Activated CD4-positive, alpha-beta T cell treated with anti-CD3 and anti-CD28 coated beads, Interleukin-2, amount 50 U/mL, for 24 hours (primary cell): ENCODE measurements around the gene DNAH3.
"Not testable (repeated sequence)": the region's sequence is repeated elsewhere in the genome, so short reads cannot be mapped to it uniquely, and the experiment has no call there.

Source experiments
- DNase-seq, 2 donors: peaks; one replicate each; pipeline ENCODE4 v3.0.0-alpha.2; 2020; ENCODE audit warnings: low read depth in 1 of 2, low spot score in 1 of 2

Gene DNAH3

GRCh38 chr16:21023509-21024202 is 127.0 kb downstream of the DNAH3 start:
- no peak for DNase-seq

DNA sequence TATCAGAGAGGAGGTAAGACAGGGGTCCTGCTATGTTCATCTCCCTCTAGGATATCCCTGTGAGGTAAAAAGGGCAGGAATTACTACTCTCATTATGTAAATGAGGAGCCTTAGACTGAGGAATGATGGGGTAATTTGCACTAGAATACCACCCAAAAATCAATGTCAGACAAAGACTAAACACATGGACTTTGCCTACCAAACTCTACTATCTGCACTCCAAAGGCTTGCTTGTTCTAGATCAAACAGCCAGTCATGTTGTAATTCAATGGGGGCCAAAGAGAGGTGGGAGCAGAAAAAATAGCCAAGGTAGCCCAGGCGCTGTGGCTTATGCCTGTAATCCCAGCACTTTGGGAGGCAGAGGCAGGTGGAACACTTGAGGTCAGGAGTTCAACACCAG is 129.3 kb downstream of the DNAH3 start:
- no peak for DNase-seq

GRCh38 chr16:21009815-21010214 is 140.8 kb downstream of the DNAH3 start:
- no peak for DNase-seq

DNA sequence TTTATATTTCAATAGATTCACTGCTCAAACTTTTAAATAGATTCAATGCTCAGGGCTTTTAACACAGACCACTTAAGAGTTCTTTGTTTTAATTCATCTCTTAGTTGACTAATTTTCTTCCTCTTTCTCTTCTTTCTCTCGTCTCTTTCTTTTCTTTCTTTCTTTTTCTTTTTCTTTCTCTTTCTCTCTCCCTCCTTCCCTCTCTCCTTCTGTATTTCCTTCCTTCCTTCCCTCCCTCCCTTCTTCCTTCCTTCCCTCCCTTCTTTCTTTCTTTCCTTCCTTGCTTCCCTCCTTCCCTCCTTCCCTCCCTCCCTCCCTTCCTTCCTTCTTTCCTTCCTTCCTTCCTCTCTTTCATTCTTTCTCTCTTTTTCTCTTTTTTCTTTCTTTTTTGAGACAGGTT is 145.6 kb downstream of the DNAH3 start:
- no peak for DNase-seq

- no peak for DNase-seq
Measured at GRCh38 chr16:21001262-21001661, 149.4 kb downstream of the DNAH3 start.

DNA sequence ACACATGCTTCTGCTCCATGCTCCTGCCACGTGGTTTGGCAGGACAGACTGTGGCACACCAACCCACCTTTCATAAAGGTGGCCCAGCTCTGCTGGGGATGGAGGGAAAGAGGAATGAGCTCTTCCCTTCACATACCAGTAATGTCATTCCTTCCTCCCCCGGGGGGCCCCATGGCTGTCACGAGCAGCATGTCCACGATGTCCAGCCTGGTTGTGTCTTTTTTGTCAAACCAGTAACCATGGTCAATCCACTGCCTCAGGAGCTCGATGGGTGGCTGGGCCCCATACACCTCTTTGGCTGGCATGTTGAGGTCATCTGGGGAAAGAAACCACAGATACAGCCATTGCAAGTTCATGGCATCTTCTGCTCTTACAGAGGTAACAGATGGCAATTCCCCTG is 153.5 kb downstream of the DNAH3 start:
- no peak for DNase-seq

GRCh38 chr16:20995711-20996110 is 154.9 kb downstream of the DNAH3 start:
- DNase-seq, result no peak

- DNase-seq, result not testable (repeated sequence)
Measured at GRCh38 chr16:20989496-20990070, 161.1 kb downstream of the DNAH3 start.

- DNase-seq, result no peak
Measured at GRCh38 chr16:20987049-20987448, 163.6 kb downstream of the DNAH3 start.

- no peak for DNase-seq
Measured at GRCh38 chr16:20984019-20984418, 166.6 kb downstream of the DNAH3 start.

GRCh38 chr16:20976576-20976975 is 174.1 kb downstream of the DNAH3 start:
- DNase-seq, result no peak

DNA sequence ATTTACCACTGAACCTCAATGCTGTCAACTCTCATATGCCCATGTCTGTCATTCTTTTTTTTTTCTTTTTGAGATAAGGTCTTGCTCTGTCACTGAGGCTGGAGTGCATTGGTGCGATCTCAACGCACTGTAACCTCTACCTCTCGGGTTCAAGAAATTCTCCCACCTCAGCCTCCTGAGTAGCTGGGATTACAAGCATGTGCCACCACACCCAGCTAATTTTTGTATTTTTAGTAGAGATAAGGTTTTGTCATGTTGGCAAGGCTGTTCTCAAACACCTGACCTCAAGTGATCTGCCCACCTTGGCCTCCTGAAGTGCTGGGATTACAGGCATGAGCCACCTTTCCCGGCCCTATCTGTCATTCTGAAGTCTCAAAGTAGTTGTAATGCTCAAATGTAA is 177.4 kb downstream of the DNAH3 start:
- not testable (repeated sequence) for DNase-seq

DNA sequence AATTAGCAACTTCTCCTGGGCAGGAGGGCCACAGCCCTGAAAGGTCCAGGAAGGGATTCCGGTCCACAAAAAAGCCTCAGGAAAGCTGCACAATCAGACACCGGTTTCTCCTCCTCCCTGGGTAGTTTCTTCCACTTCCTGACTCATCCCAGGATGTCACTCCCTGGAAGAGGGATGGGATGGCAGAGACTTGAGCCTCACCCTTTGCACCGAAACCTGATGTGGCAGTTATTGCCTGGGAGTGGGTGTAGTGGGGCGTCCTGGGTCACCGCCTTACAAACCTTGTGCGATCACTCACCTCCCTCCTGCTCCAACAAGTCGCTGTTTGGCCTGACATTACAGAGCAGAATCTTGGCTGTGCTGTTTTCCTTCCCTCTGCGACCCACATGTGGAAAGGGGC is 179.2 kb downstream of the DNAH3 start:
- DNase-seq, result no peak

DNA sequence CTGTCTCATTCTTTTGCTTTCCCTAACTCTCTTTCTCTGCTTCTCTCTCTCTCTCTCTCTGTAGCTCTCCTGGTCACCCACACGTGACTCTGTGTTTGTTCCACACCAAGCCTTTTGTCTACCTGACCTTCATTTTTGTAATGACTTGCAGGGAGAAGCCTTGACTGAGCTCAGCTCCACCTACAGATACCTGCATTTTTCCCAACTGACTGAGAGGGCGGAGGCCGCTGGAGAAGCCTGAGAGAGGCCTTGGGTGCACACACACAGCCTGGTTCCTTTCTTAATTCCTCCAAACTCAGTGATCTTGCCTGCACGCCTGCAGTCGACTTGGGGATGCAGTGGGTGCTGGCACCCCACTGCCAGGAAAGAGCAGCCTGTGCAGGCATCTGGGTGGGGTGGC is 181.3 kb downstream of the DNAH3 start:
- DNase-seq, result no peak

GRCh38 chr16:20968765-20969164 is 181.9 kb downstream of the DNAH3 start:
- no peak for DNase-seq

GRCh38 chr16:20960899-20961298 is 189.7 kb downstream of the DNAH3 start:
- no peak for DNase-seq

- no peak for DNase-seq
Measured at GRCh38 chr16:20957153-20957552, 193.5 kb downstream of the DNAH3 start.

DNA sequence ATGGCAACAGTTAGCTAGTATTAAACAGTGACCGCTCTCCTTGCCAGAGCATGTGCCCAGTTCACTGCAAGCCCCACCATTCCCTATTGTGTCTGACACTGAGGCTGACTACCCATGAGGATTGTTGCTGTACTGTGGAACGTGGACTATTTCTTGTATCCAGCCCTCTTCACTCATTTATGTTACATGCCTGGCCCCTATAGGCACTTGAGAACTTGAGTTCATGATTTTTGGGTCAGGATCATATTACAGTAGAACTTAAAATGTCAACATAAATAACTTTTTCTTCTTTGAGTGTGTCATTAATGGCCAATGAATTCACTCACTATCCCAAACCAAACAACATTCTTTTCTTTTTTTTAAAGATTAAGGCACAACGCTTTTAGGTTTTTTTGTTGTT is 194.3 kb downstream of the DNAH3 start:
- no peak for DNase-seq

GRCh38 chr16:20954574-20954973 is 196.1 kb downstream of the DNAH3 start:
- no peak for DNase-seq

- DNase-seq, result no peak
Measured at GRCh38 chr16:20952139-20952920, 198.3 kb downstream of the DNAH3 start.

GRCh38 chr16:20950294-20950693 is 200.4 kb downstream of the DNAH3 start:
- no peak for DNase-seq

DNA sequence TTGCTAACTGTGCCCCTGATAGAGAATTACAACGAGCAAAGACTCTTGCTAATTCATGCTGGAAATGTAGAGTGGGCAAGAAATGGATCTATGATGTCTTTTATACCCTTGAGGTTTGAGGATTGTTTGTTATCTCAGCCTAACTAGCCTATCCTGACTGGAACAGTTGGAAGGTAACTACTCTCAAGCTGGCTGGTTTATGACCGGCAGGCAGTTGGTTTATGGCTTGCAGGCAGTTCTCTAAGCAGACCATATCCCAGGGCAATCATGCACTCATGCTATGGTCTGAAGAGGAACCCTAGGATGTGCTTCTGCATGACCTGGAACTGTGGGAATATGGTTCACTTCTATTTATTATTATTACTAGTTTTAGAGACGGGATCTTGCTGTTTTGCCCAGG is 201.0 kb downstream of the DNAH3 start:
- no peak for DNase-seq
